Left renal cortex interstitium (tissue), 4 donors: ENCODE data around the gene RPS18. TPM values are rescaled to one million over a fixed set of nuclear protein-coding genes. Genes with fewer than 3 reads are reported as not detected.

Experiments used
- polyA plus RNA-seq, 4 donors: library from polyadenylated mRNA; unstranded; fragments of 120-200 nt; gene quantifications; one replicate each; pipeline ENCODE4 v1.2.1, GENCODE V29; 2013; ENCODE audit not compliant: insufficient read length in 4 of 4

Gene RPS18
- polyA plus RNA-seq, 4 donors = 2,825 to 3,624 (median 3,323) TPM

Other genes with a start within 250 kb of the RPS18 start
- 10 to 100 TPM; 16.8 to 39.8 (median 19.2) TPM for gene HLA-DPA1, start 198.4 kb upstream of the RPS18 start, polyA plus RNA-seq
- gene HLA-DPB1, start 196.1 kb upstream of the RPS18 start, polyA plus RNA-seq = 10 to 100 TPM; 17.5 to 24.7 (median 21.9) TPM
- gene COL11A2, start 79.6 kb upstream of the RPS18 start, polyA plus RNA-seq = 1 to 10 TPM; 4.1 to 6.6 (median 5.6) TPM
- gene RXRB, start 71.4 kb upstream of the RPS18 start, polyA plus RNA-seq = 10 to 100 TPM; 49.6 to 67.6 (median 57.0) TPM
- 100 to 1,000 TPM; 105 to 127 (median 111) TPM for gene SLC39A7, start 71.2 kb upstream of the RPS18 start, polyA plus RNA-seq
- 10 to 100 TPM; 25.3 to 31.0 (median 27.6) TPM for gene HSD17B8, start 67.4 kb upstream of the RPS18 start, polyA plus RNA-seq
- 10 to 100 TPM; 51.7 to 73.1 (median 66.6) TPM for gene RING1, start 63.6 kb upstream of the RPS18 start, polyA plus RNA-seq
- gene VPS52, start 199 bp upstream of the RPS18 start, polyA plus RNA-seq = 10 to 100 TPM; 59.5 to 98.7 (median 77.5) TPM
- gene B3GALT4, start 5.0 kb downstream of the RPS18 start, polyA plus RNA-seq = 1 to 10 TPM; 4.1 to 5.2 (median 4.9) TPM
- gene WDR46, start 17.2 kb downstream of the RPS18 start, polyA plus RNA-seq = 10 to 100 TPM; 58.6 to 81.8 (median 73.0) TPM
- 10 to 100 TPM; 73.3 to 86.9 (median 74.2) TPM for gene PFDN6, start 17.5 kb downstream of the RPS18 start, polyA plus RNA-seq
- gene RGL2, start 26.9 kb downstream of the RPS18 start, polyA plus RNA-seq = 100 to 1,000 TPM in 2 of 4 donors, 10 to 100 TPM in 2; 93.2 to 150 (median 113) TPM
- 10 to 100 TPM; 29.8 to 53.6 (median 40.3) TPM for gene TAPBP, start 42.0 kb downstream of the RPS18 start, polyA plus RNA-seq
- 10 to 100 TPM; 21.5 to 30.4 (median 27.2) TPM for gene ZBTB22, start 45.7 kb downstream of the RPS18 start, polyA plus RNA-seq
- 10 to 100 TPM; 50.6 to 59.5 (median 54.8) TPM for gene DAXX, start 50.9 kb downstream of the RPS18 start, polyA plus RNA-seq
- gene KIFC1, start 119.7 kb downstream of the RPS18 start, polyA plus RNA-seq = 10 to 100 TPM; 35.9 to 49.1 (median 43.3) TPM
- 10 to 100 TPM; 59.1 to 87.0 (median 75.9) TPM for gene PHF1, start 138.9 kb downstream of the RPS18 start, polyA plus RNA-seq
- gene CUTA, start 146.0 kb downstream of the RPS18 start, polyA plus RNA-seq = 100 to 1,000 TPM; 218 to 288 (median 238) TPM
- gene SYNGAP1, start 148.0 kb downstream of the RPS18 start, polyA plus RNA-seq = 10 to 100 TPM; 18.2 to 50.2 (median 37.3) TPM
- 10 to 100 TPM; 14.1 to 16.9 (median 14.6) TPM for gene ZBTB9, start 182.5 kb downstream of the RPS18 start, polyA plus RNA-seq